HepG2 (cell line): ENCODE results near the gene ARL4D. TPM values are rescaled to one million over a fixed set of nuclear protein-coding genes. Genes with fewer than 3 reads are reported as not detected.

Source experiments
- ARID5B ChIP-seq: IDR thresholded peaks from 2 replicates; pipeline ENCODE4 v1.4.0; 2020; ENCODE audit warnings: mild to moderate bottlenecking, missing genetic modification reagents
- ATF7 ChIP-seq, 2 experiments: fragments of 450-650 bp in 1 of 2; sonication (generic) in 1 of 2; formaldehyde crosslinking in 1 of 2; IDR thresholded peaks; 2 replicates each; pipeline versions ENCODE4 v1.4.0 to v1.6.1; 2016 to 2020; ENCODE audit warnings: antibody characterized with exemption in 1 of 2, mild to moderate bottlenecking in 1 of 2, missing genetic modification reagents in 1 of 2
- CEBPG ChIP-seq: IDR thresholded peaks from 2 replicates; pipeline ENCODE4 v1.6.1; 2016
- CHD4 ChIP-seq: fragments of 200-600 bp; sonication (generic); IDR thresholded peaks from 2 replicates; pipeline ENCODE4 v1.7.0; 2017; ENCODE audit warnings: mild to moderate bottlenecking, low read length, borderline replicate concordance
- FOXA3 ChIP-seq: IDR thresholded peaks from 2 replicates; pipeline ENCODE4 v1.6.1; 2016; ENCODE audit warnings: missing genetic modification reagents, missing compliant biosample characterization
- GLMP ChIP-seq: sonication (generic); formaldehyde crosslinking; IDR thresholded peaks from 2 replicates; pipeline ENCODE4 v1.9.0; 2021; ENCODE audit warnings: missing genetic modification reagents, mild to moderate bottlenecking, borderline replicate concordance
- GMEB2 ChIP-seq: IDR thresholded peaks from 2 replicates; pipeline ENCODE4 v1.6.1; 2016; ENCODE audit warnings: missing biosample characterization, missing genetic modification reagents, low read depth
- MTA1 ChIP-seq: sonication (generic); formaldehyde crosslinking; IDR thresholded peaks from 2 replicates; pipeline ENCODE4 v1.4.0; 2020; ENCODE audit warnings: missing genetic modification reagents, mild to moderate bottlenecking, borderline replicate concordance
- ZBTB40 ChIP-seq, 2 experiments: fragments of 450-650 bp in 1 of 2; sonication (generic) in 1 of 2; formaldehyde crosslinking in 1 of 2; IDR thresholded peaks; 2 replicates each; pipeline versions ENCODE4 v1.6.1 to v1.8.0; 2016 to 2022; ENCODE audit warnings: antibody characterized with exemption in 1 of 2, mild to moderate bottlenecking in 1 of 2, missing genetic modification reagents in 1 of 2
- ZNF235 ChIP-seq: sonication (generic); formaldehyde crosslinking; IDR thresholded peaks from 2 replicates; pipeline ENCODE4 v1.8.1; 2023; ENCODE audit warnings: mild to moderate bottlenecking, missing genetic modification reagents, borderline replicate concordance
- ZNF678 ChIP-seq: sonication (generic); formaldehyde crosslinking; IDR thresholded peaks from 2 replicates; pipeline ENCODE4 v1.4.0; 2020; ENCODE audit warnings: mild to moderate bottlenecking, missing genetic modification reagents
- polyA plus RNA-seq, 8 experiments: library from polyadenylated mRNA; depleted of rRNA in 3 of 8; stranded (reverse) in 7 of 8; unstranded in 1 of 8; fragments of >200 nt; fragmentation: Illumina TruSeq in 4 of 8; extraction: Trizol in 4 of 8; gene quantifications; 2 replicates each; pipeline versions ENCODE4 v1.2.1 to v1.2.3, GENCODE V29; 2011 to 2016; ENCODE audit warnings: low read depth in 4 of 8, missing spikeins in 1 of 8, mixed read lengths in 1 of 8; ENCODE audit not compliant: insufficient read depth in 1 of 8
- total RNA-seq, 5 experiments: library from RNA; depleted of rRNA; stranded (reverse); fragments of >200 nt; fragmentation: Illumina TruSeq; extraction: Trizol; gene quantifications; 2 replicates each; pipeline ENCODE4 v1.2.3, GENCODE V29; 2016; ENCODE audit warnings: low read depth in 1 of 5

The ARL4D gene
- total and polyA plus RNA-seq, 2 of the 13 experiments (the other 11 are each of a cell fraction or from before 2014, with no cell fraction given), result 9.0 to 25.9 TPM

- TF ChIP-seq FOXA3 (CRISPR knock-in tag) (no peak), MTA1 (no peak), CHD4 (no peak), ZBTB40 (IDR thresholded peaks at IDR 0.05) (no peak), ZBTB40 (CRISPR knock-in tag; IDR thresholded peaks at IDR 0.05) (no peak), GMEB2 (CRISPR knock-in tag) (no peak), ATF7 (IDR thresholded peaks at IDR 0.05) (no peak), ATF7 (CRISPR knock-in tag; IDR thresholded peaks at IDR 0.05) (no peak; the same call in 1 of the 2 replicates), ZNF235 (CRISPR knock-in tag) (no peak), ARID5B (CRISPR knock-in tag) (no peak), GLMP (CRISPR knock-in tag) (no peak), CEBPG (no peak), ZNF678 (CRISPR knock-in tag) (no peak)
These were observed 10.3 kb upstream of the ARL4D start (continued) for GRCh38 chr17:43388359-43389045.
